ENCODE data around the gene DGKI. TPM values are rescaled to one million over a fixed set of nuclear protein-coding genes. Genes with fewer than 3 reads are reported as not detected.

The DGKI gene
- total RNA-seq, 4 donors from 2014 or later, result 0.64 to 1.2 (median 1.00) TPM; not detected in 1

- H3K9me3 ChIP-seq, result no peaks in the 10 kb centered on the region
- WGBS, 2 donors (ENCODE audit: low coverage in 1 of 2), result 58 to 73% methylated on average over 6 of the region's 6 CpGs
- intact Hi-C loops (cut with DNase I; ENCODE audit: low total_unique reads) (no loop called here), in situ Hi-C loops (cut with MboI; ENCODE audit: low pct_ligation_motif_present in 1 of 4, low pct_unique_long_range_greater_than_20kb in 1 of 4, low sequenced_read_pairs in 3 of 4) (no loop called here)
- no peak overlapping the region for H3K4me3 ChIP-seq
- no peaks in the 10 kb centered on the region for H3K36me3 ChIP-seq
- H3K4me1 ChIP-seq, result peaks cover 0 to 2% (median 0%) of the 10 kb centered on the region in 4 donors
- TF ChIP-seq POLR2A (IDR thresholded peaks at IDR 0.05) (no peak), EP300 (IDR thresholded peaks at IDR 0.05; ENCODE audit: low read depth) (no peak), POLR2AphosphoS5 (IDR thresholded peaks at IDR 0.05) (no peak)
- TF ChIP-seq, protein P1, sequence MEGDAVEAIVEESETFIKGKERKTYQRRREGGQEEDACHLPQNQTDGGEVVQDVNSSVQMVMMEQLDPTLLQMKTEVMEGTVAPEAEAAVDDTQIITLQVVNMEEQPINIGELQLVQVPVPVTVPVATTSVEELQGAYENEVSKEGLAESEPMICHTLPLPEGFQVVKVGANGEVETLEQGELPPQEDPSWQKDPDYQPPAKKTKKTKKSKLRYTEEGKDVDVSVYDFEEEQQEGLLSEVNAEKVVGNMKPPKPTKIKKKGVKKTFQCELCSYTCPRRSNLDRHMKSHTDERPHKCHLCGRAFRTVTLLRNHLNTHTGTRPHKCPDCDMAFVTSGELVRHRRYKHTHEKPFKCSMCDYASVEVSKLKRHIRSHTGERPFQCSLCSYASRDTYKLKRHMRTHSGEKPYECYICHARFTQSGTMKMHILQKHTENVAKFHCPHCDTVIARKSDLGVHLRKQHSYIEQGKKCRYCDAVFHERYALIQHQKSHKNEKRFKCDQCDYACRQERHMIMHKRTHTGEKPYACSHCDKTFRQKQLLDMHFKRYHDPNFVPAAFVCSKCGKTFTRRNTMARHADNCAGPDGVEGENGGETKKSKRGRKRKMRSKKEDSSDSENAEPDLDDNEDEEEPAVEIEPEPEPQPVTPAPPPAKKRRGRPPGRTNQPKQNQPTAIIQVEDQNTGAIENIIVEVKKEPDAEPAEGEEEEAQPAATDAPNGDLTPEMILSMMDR (IDR thresholded peaks at IDR 0.05), result no peak
- DNase-seq, result no peak
- no peak overlapping the region for H3K27ac ChIP-seq
- no peaks in the 10 kb centered on the region for H3K27me3 ChIP-seq
These were observed 500.9 kb downstream of the DGKI start for GRCh38 chr7:137345799-137346449.

GRCh38 chr7:137343281-137343841, 503.4 kb downstream of the DGKI start, which contains the start of gene PTN:
PTN (minus strand) TSS chr7:137343733; CDS start chr7:137254973, 88,760 bp downstream.
- no peaks in the 10 kb centered on the region for H3K27me3 ChIP-seq
- no peaks in the 10 kb centered on the region for H3K9me3 ChIP-seq
- H3K36me3 ChIP-seq, result no peaks in the 10 kb centered on the region
- peaks cover 0 to 2% (median 0%) of the 10 kb centered on the region in 4 donors for H3K4me1 ChIP-seq
- peak; percentile 13 for DNase-seq
- intact Hi-C loops (cut with DNase I; ENCODE audit: low total_unique reads), result no loop called here
- H3K4me3 ChIP-seq, result peak within 1 kb of the TSS in 3 of 4 donors; percentile 26 to 47 (median 27)
- peak within 1 kb of the TSS in 2 of 4 donors; percentile 16 to 27 for H3K27ac ChIP-seq
- in situ Hi-C loops (cut with MboI; ENCODE audit: low pct_ligation_motif_present in 1 of 4, low pct_unique_long_range_greater_than_20kb in 1 of 4, low sequenced_read_pairs in 3 of 4), result no loop called here
- 2 to 13% methylated on average over 7 to 23 of the region's 23 CpGs for WGBS, 2 donors (ENCODE audit: low coverage in 1 of 2)
- no peak for TF ChIP-seq EP300 (IDR thresholded peaks at IDR 0.05; ENCODE audit: low read depth)
- TF ChIP-seq, protein P1 (IDR thresholded peaks at IDR 0.05), result no peak
- no peak for TF ChIP-seq POLR2A (IDR thresholded peaks at IDR 0.05)
- TF ChIP-seq POLR2AphosphoS5 (IDR thresholded peaks at IDR 0.05), result no peak

- Histone ChIP-seq H3K9me3 (no peaks in the 10 kb centered on the region), H3K27ac (peak overlapping the region in 1 of 4 donors; percentile 16), H3K36me3 (no peaks in the 10 kb centered on the region), H3K4me1 (peaks cover 0 to 2% (median 0%) of the 10 kb centered on the region in 4 donors), H3K4me3 (peak overlapping the region in 3 of 4 donors; percentile 26 to 47 (median 27)), H3K27me3 (no peaks in the 10 kb centered on the region)
- WGBS, 2 donors (ENCODE audit: low coverage in 1 of 2), result 0 to 20% methylated on average over 1 to 5 of the region's 5 CpGs
- no peak for DNase-seq
- no peak for TF ChIP-seq POLR2A (IDR thresholded peaks at IDR 0.05)
- TF ChIP-seq EP300 (IDR thresholded peaks at IDR 0.05; ENCODE audit: low read depth), result no peak
- TF ChIP-seq POLR2AphosphoS5 (IDR thresholded peaks at IDR 0.05), result no peak
- TF ChIP-seq, protein P1 (IDR thresholded peaks at IDR 0.05), result no peak
- in situ Hi-C loops (cut with MboI; ENCODE audit: low pct_ligation_motif_present in 1 of 4, low pct_unique_long_range_greater_than_20kb in 1 of 4, low sequenced_read_pairs in 3 of 4) (no loop called here), intact Hi-C loops (cut with DNase I; ENCODE audit: low total_unique reads) (no loop called here)
These were observed 503.9 kb downstream of the DGKI start for GRCh38 chr7:137342828-137343261.

- no peaks in the 10 kb centered on the region for H3K27me3 ChIP-seq
- peak overlapping the region in 1 of 4 donors; percentile 47 for H3K4me3 ChIP-seq
- H3K4me1 ChIP-seq, result peaks cover 0 to 2% (median 0%) of the 10 kb centered on the region in 4 donors
- no peak for DNase-seq
- TF ChIP-seq, protein P1 (IDR thresholded peaks at IDR 0.05), result no peak
- TF ChIP-seq EP300 (IDR thresholded peaks at IDR 0.05; ENCODE audit: low read depth) (no peak), POLR2A (IDR thresholded peaks at IDR 0.05) (no peak), POLR2AphosphoS5 (IDR thresholded peaks at IDR 0.05) (no peak)
- H3K9me3 ChIP-seq, result no peaks in the 10 kb centered on the region
- H3K36me3 ChIP-seq, result no peaks in the 10 kb centered on the region
- WGBS, 2 donors (ENCODE audit: low coverage in 1 of 2), result 40 to 65% methylated on average over 2 to 3 of the region's 3 CpGs
- H3K27ac ChIP-seq, result no peak overlapping the region
- intact Hi-C loops (cut with DNase I; ENCODE audit: low total_unique reads) (no loop called here), in situ Hi-C loops (cut with MboI; ENCODE audit: low pct_ligation_motif_present in 1 of 4, low pct_unique_long_range_greater_than_20kb in 1 of 4, low sequenced_read_pairs in 3 of 4) (no loop called here)
These were observed 504.5 kb downstream of the DGKI start for GRCh38 chr7:137342265-137342664.
